ENCODE results near the gene FAM72B.
"Not testable (repeated sequence)": the region's sequence is repeated elsewhere in the genome, so short reads cannot be mapped to it uniquely, and the experiment has no call there.

The FAM72B gene

GRCh38 chr1:121152788-121153187 is 31.4 kb downstream of the FAM72B start:
- not testable (repeated sequence) for DNase-seq (ENCODE audit: low read depth, low spot score)

GRCh38 chr1:121151294-121151693 is 32.8 kb downstream of the FAM72B start:
- DNase-seq (ENCODE audit: low read depth, low spot score): not testable (repeated sequence)

GRCh38 chr1:121148489-121149190 is 35.5 kb downstream of the FAM72B start:
- not testable (repeated sequence) for DNase-seq (ENCODE audit: low read depth, low spot score)

- DNase-seq (ENCODE audit: low read depth, low spot score): not testable (repeated sequence)
These were observed 43.7 kb downstream of the FAM72B start for GRCh38 chr1:121140393-121140792.

- DNase-seq (ENCODE audit: low read depth, low spot score): not testable (repeated sequence)
These were observed 52.6 kb downstream of the FAM72B start for GRCh38 chr1:121131494-121131893.

- not testable (repeated sequence) for DNase-seq (ENCODE audit: low read depth, low spot score)
These were observed 65.7 kb downstream of the FAM72B start for GRCh38 chr1:121118480-121118824.

Measured in ELF-1 (cell line).